Caco-2 (cell line): ENCODE results near the gene RBM47. TPM values are rescaled to one million over a fixed set of nuclear protein-coding genes. Genes with fewer than 3 reads are reported as not detected.

Experiments used
- BruUV-seq: library from RNA; stranded (reverse); fragments of 400-500 nt; replicated peaks from 2 replicates; lab custom pipeline; 2021; lab: Mats Ljungman, UMichigan
- CTCF ChIA-PET: fragments of 300-600 bp; sonication (Branson Sonifier 250); formaldehyde crosslinking; loops from one replicate; lab custom pipeline; 2022; ENCODE audit warnings: antibody characterized with exemption; lab: Charles Lee
- POLR2A ChIA-PET: fragments of 300-600 bp; sonication (Branson Sonifier 250); formaldehyde crosslinking; loops from one replicate; lab custom pipeline; 2022; ENCODE audit warnings: antibody characterized with exemption; lab: Charles Lee
- DNase-seq, 2 experiments: peaks; one replicate each; pipeline versions ENCODE4 v3.0.0 to v3.0.0-alpha.2; 2020 to 2022
- H3K27me3 ChIP-seq: replicated peaks from 2 replicates; pipeline ENCODE4 v1.6.0; 2011; ENCODE audit warnings: low read length; ENCODE audit not compliant: control insufficient read depth, insufficient read depth
- H3K36me3 ChIP-seq: 2 replicates; pipeline ENCODE4 v1.5.1; 2011; ENCODE audit warnings: low read length; ENCODE audit not compliant: control insufficient read depth, insufficient read depth
- H3K4me1 ChIP-seq: fragments of 250-450 bp; sonication (Bioruptor Pico); 2 replicates; pipeline ENCODE4 v1.5.1; 2020; ENCODE audit warnings: mild to moderate bottlenecking
- H3K4me3 ChIP-seq: 2 replicates; pipeline ENCODE4 v1.5.1; 2011; ENCODE audit warnings: low read depth, mild to moderate bottlenecking, control low read depth, low read length
- H3K9me3 ChIP-seq: fragments of 250-450 bp; sonication (Bioruptor Pico); 2 replicates; pipeline ENCODE4 v1.5.1; 2020; ENCODE audit warnings: mild to moderate bottlenecking, moderate library complexity
- H3K27ac Mint-ChIP-seq: one replicate; pipeline ENCODE4 v1.8.0; 2022; ENCODE audit warnings: mixed read lengths; ENCODE audit not compliant: unreplicated experiment
- H3K27me3 Mint-ChIP-seq: one replicate; pipeline ENCODE4 v1.8.0; 2022; ENCODE audit warnings: mixed read lengths; ENCODE audit not compliant: insufficient read depth, unreplicated experiment
- H3K36me3 Mint-ChIP-seq: one replicate; pipeline ENCODE4 v1.8.0; 2022; ENCODE audit warnings: mild to moderate bottlenecking, mixed read lengths; ENCODE audit not compliant: insufficient read depth, unreplicated experiment
- H3K4me1 Mint-ChIP-seq: one replicate; pipeline ENCODE4 v1.8.0; 2022; ENCODE audit warnings: low read depth, mixed read lengths; ENCODE audit not compliant: unreplicated experiment
- H3K4me3 Mint-ChIP-seq: one replicate; pipeline ENCODE4 v1.8.0; 2022; ENCODE audit warnings: mild to moderate bottlenecking, moderate library complexity, mixed read lengths; ENCODE audit not compliant: unreplicated experiment
- H3K9me3 Mint-ChIP-seq: one replicate; pipeline ENCODE4 v1.8.0; 2022; ENCODE audit warnings: mixed read lengths; ENCODE audit not compliant: unreplicated experiment
- CTCF ChIP-seq, 2 experiments: fragments of 200-600 bp in 1 of 2; IDR thresholded peaks; 1 replicate in 1 of 2; 2 replicates in 1 of 2; pipeline versions ENCODE4 v1.5.1 to v1.8.0; 2011 to 2022; ENCODE audit warnings: antibody characterized with exemption in 1 of 2, control low read depth in 1 of 2, inconsistent platforms in 1 of 2, low read depth in 1 of 2, low read length in 1 of 2, mild to moderate bottlenecking in 1 of 2, moderate library complexity in 1 of 2; ENCODE audit not compliant: insufficient read depth in 1 of 2, severe bottlenecking in 1 of 2, unreplicated experiment in 1 of 2
- intact Hi-C: fragments of 100-400 bp; cut with micrococcal nuclease; formaldehyde crosslinking; loops from one replicate; pipeline ENCODE4 v1.10.0; 2022; ENCODE audit not compliant: unreplicated experiment
- total RNA-seq: library from RNA; stranded (reverse); gene quantifications from 2 replicates; pipeline ENCODE4 v1.2.3, GENCODE V29; 2022

The RBM47 gene
- total RNA-seq, 1 experiment from 2014 or later, result 62.1 TPM

GRCh38 chr4:40525752-40526598 lies 103.7 kb downstream of the RBM47 start:
- Histone ChIP-seq H3K27me3 (no peaks in the 10 kb centered on the region), H3K9me3 (no peaks in the 10 kb centered on the region), H3K36me3 (no peaks in the 10 kb centered on the region; the same call in 1 of the 2 replicates), H3K4me3 (no peak overlapping the region), H3K4me1 (peaks cover 15% of the 10 kb centered on the region)
- Mint-ChIP-seq H3K27ac (peak overlapping the region; percentile 82), H3K4me3 (peak overlapping the region; percentile 25), H3K9me3 (no peaks in the 10 kb centered on the region), H3K4me1 (peaks cover 14% of the 10 kb centered on the region), H3K27me3 (no peaks in the 10 kb centered on the region), H3K36me3 (no peaks in the 10 kb centered on the region)
- POLR2A ChIA-PET, result no interaction called here
- intact Hi-C loops, result no loop called here
- peak; percentile 38 to 53 for DNase-seq
- CTCF ChIA-PET, result interaction anchor here (1.0 kb wide), 1 partner anchor 25 kb away, joined by 3 read pairs; no protein-coding TSS in a partner anchor
- TF ChIP-seq CTCF (IDR thresholded peaks at IDR 0.05; ENCODE audit: insufficient read depth in 1 of 2, low read depth in 1 of 2, low read length in 1 of 2, severe bottlenecking in 1 of 2, unreplicated experiment in 1 of 2), result no peak
- BruUV-seq, result no TSS peak

- POLR2A ChIA-PET, result no interaction called here
These were observed 105.2 kb downstream of the RBM47 start for GRCh38 chr4:40524366-40525041.

More at GRCh38 chr4:40524366-40525041, 105.2 kb downstream of the RBM47 start:
- DNase-seq, result no peak
- Mint-ChIP-seq H3K27ac (no peak overlapping the region), H3K36me3 (peaks cover 6% of the 10 kb centered on the region), H3K4me3 (no peak overlapping the region), H3K9me3 (no peaks in the 10 kb centered on the region), H3K27me3 (no peaks in the 10 kb centered on the region), H3K4me1 (peaks cover 12% of the 10 kb centered on the region)
- Histone ChIP-seq H3K4me1 (peaks cover 13% of the 10 kb centered on the region), H3K27me3 (no peaks in the 10 kb centered on the region), H3K9me3 (no peaks in the 10 kb centered on the region), H3K36me3 (no peaks in the 10 kb centered on the region; the same call in 1 of the 2 replicates), H3K4me3 (no peak overlapping the region)
- intact Hi-C loops, result no loop called here
- TF ChIP-seq CTCF (IDR thresholded peaks at IDR 0.05; ENCODE audit: insufficient read depth in 1 of 2, low read depth in 1 of 2, low read length in 1 of 2, severe bottlenecking in 1 of 2, unreplicated experiment in 1 of 2), result no peak
- CTCF ChIA-PET, result no interaction called here
- BruUV-seq, result no TSS peak
